H1 (cell line): Measurements from ENCODE around the gene ZFR. TPM values are rescaled to one million over a fixed set of nuclear protein-coding genes. Genes with fewer than 3 reads are reported as not detected.
A peak's percentile ranks its signal among the peaks of the same experiment; 100 is the strongest.
"Not testable (repeated sequence)": the region's sequence is repeated elsewhere in the genome, so short reads cannot be mapped to it uniquely, and the experiment has no call there.

Source experiments
- CTCF ChIA-PET: fragments of 300-600 bp; sonication (Branson Sonifier 250); formaldehyde crosslinking; loops from one replicate; lab custom pipeline; 2021; ENCODE audit not compliant: partially characterized antibody; lab: Charles Lee
- POLR2A ChIA-PET: fragments of 300-600 bp; sonication (Branson Sonifier 250); formaldehyde crosslinking; loops from one replicate; lab custom pipeline; 2021; ENCODE audit warnings: inconsistent platforms; ENCODE audit not compliant: partially characterized antibody; lab: Charles Lee
- DNase-seq, 2 experiments: peaks; one replicate each; pipeline versions ENCODE4 v3.0.0 to v3.0.0-alpha.2; 2010 to 2022; ENCODE audit warnings: low spot score in 2 of 2, low read depth in 1 of 2, mixed read lengths in 1 of 2
- FAIRE-seq: peaks from 2 replicates; lab custom pipeline; 2011; peaks lifted over from hg19 to GRCh38; lab: Jason Lieb, UNC
- H2AFZ ChIP-seq: 2 replicates; pipeline ENCODE4 v1.8.1; 2012; ENCODE audit warnings: low read length, inconsistent platforms
- H2AK5ac ChIP-seq: 2 replicates; pipeline ENCODE4 v1.6.1; 2013; ENCODE audit warnings: low read depth, low read length
- H2BK120ac ChIP-seq: replicated peaks from 2 replicates; pipeline ENCODE3; 2013; ENCODE audit warnings: low read depth, low read length, inconsistent platforms
- H2BK12ac ChIP-seq: 2 replicates; pipeline ENCODE4 v1.6.1; 2013; ENCODE audit warnings: low read depth, low read length
- H2BK15ac ChIP-seq: 2 replicates; pipeline ENCODE4 v1.6.1; 2013; ENCODE audit warnings: low read length
- H2BK20ac ChIP-seq: 2 replicates; pipeline ENCODE4 v1.6.1; 2013; ENCODE audit warnings: low read length
- H2BK5ac ChIP-seq: 2 replicates; pipeline ENCODE4 v1.6.1; 2013; ENCODE audit warnings: low read depth, low read length
- H3K14ac ChIP-seq: 2 replicates; pipeline ENCODE4 v1.6.1; 2013; ENCODE audit warnings: inconsistent platforms; ENCODE audit not compliant: insufficient read length
- H3K18ac ChIP-seq: 2 replicates; pipeline ENCODE4 v1.6.1; 2013; ENCODE audit warnings: low read length; ENCODE audit errors: extremely low read depth
- H3K23ac ChIP-seq: 2 replicates; pipeline ENCODE4 v1.6.1; 2013; ENCODE audit warnings: inconsistent platforms; ENCODE audit not compliant: insufficient read length
- H3K23me2 ChIP-seq: 2 replicates; pipeline ENCODE4 v1.6.1; 2013; ENCODE audit warnings: low read depth, low read length
- H3K27ac ChIP-seq: 2 replicates; pipeline ENCODE4 v1.6.1; 2011; ENCODE audit warnings: low read depth, low read length, inconsistent platforms
- H3K27me3 ChIP-seq, 4 experiments: replicated peaks in 1 of 4; 1 replicate in 1 of 4; 2 replicates in 3 of 4; pipeline versions ENCODE4 v1.6.1 to v1.8.1; 2011 to 2013; ENCODE audit warnings: low read length in 3 of 4, mild to moderate bottlenecking in 3 of 4, inconsistent platforms in 2 of 4, mixed read lengths in 2 of 4, moderate library complexity in 1 of 4; ENCODE audit not compliant: control insufficient read depth in 3 of 4, insufficient read depth in 3 of 4; ENCODE audit errors: extremely low read depth in 1 of 4
- H3K36me3 ChIP-seq, 4 experiments: 2 replicates each; pipeline versions ENCODE4 v1.6.1 to v1.8.1; 2011 to 2013; ENCODE audit warnings: mild to moderate bottlenecking in 4 of 4, low read length in 3 of 4, moderate library complexity in 2 of 4, control low read depth in 1 of 4, inconsistent platforms in 1 of 4; ENCODE audit not compliant: insufficient read depth in 4 of 4, control insufficient read depth in 2 of 4
- H3K4ac ChIP-seq: replicated peaks from 2 replicates; pipeline ENCODE3; 2013; ENCODE audit warnings: low read length, low read depth, mixed read lengths, inconsistent platforms; ENCODE audit not compliant: insufficient read length
- H3K4me1 ChIP-seq, 4 experiments: replicated peaks in 1 of 4; 1 replicate in 1 of 4; 2 replicates in 3 of 4; pipeline versions ENCODE4 v1.6.1 to v1.8.1; 2011 to 2013; ENCODE audit warnings: low read length in 3 of 4, inconsistent platforms in 2 of 4, mixed read lengths in 1 of 4; ENCODE audit not compliant: insufficient read depth in 4 of 4, control insufficient read depth in 3 of 4
- H3K4me2 ChIP-seq, 2 experiments: 2 replicates each; pipeline versions ENCODE4 v1.6.1 to v1.8.1; 2011 to 2013; ENCODE audit warnings: low read depth in 2 of 2, low read length in 2 of 2, control low read depth in 1 of 2, inconsistent platforms in 1 of 2, mild to moderate bottlenecking in 1 of 2; ENCODE audit not compliant: insufficient read depth in 1 of 2
- H3K4me3 ChIP-seq, 4 experiments: fragments of 200-600, 300-600 bp in 1 of 4; sonication (generic), shearing (Covaris generic), sonication (Bioruptor Twin) in 1 of 4; 2 replicates each; pipeline versions ENCODE4 v1.5.1 to v1.8.1; 2011 to 2016; ENCODE audit warnings: low read length in 4 of 4, low read depth in 3 of 4, control low read depth in 2 of 4, inconsistent platforms in 2 of 4, mild to moderate bottlenecking in 2 of 4, mixed read lengths in 1 of 4, moderate library complexity in 1 of 4; ENCODE audit not compliant: insufficient read depth in 2 of 4; ENCODE audit errors: extremely low read depth in 1 of 4
- H3K56ac ChIP-seq: replicated peaks from 2 replicates; pipeline ENCODE3; 2013; ENCODE audit warnings: low read depth, mild to moderate bottlenecking, mixed read lengths, low read length, inconsistent platforms; ENCODE audit not compliant: insufficient read length
- H3K79me1 ChIP-seq: 2 replicates; pipeline ENCODE4 v1.6.1; 2013; ENCODE audit warnings: low read depth, low read length, control low read depth
- H3K79me2 ChIP-seq, 2 experiments: 2 replicates each; pipeline versions ENCODE4 v1.6.1 to v1.8.1; 2012 to 2013; ENCODE audit warnings: low read length in 2 of 2, mild to moderate bottlenecking in 2 of 2, inconsistent platforms in 1 of 2; ENCODE audit not compliant: insufficient read depth in 2 of 2, control insufficient read depth in 1 of 2
- H3K9ac ChIP-seq, 4 experiments: replicated peaks in 1 of 4; 1 replicate in 1 of 4; 2 replicates in 3 of 4; pipeline versions ENCODE4 v1.6.1 to v1.8.1; 2011 to 2013; ENCODE audit warnings: low read depth in 3 of 4, low read length in 3 of 4, control low read depth in 2 of 4, mild to moderate bottlenecking in 2 of 4, moderate library complexity in 2 of 4, inconsistent platforms in 1 of 4; ENCODE audit errors: extremely low read depth in 1 of 4
- H3K9me3 ChIP-seq, 2 experiments: 2 replicates each; pipeline versions ENCODE4 v1.6.1 to v1.8.1; 2012 to 2013; ENCODE audit warnings: mild to moderate bottlenecking in 2 of 2, moderate library complexity in 2 of 2, control low read depth in 1 of 2, inconsistent platforms in 1 of 2, low read depth in 1 of 2, low read length in 1 of 2, mixed read lengths in 1 of 2; ENCODE audit not compliant: insufficient read depth in 2 of 2
- H4K20me1 ChIP-seq, 2 experiments: replicated peaks in 1 of 2; 2 replicates each; pipeline versions ENCODE3 to v1.8.1; 2011 to 2013; ENCODE audit warnings: inconsistent platforms in 2 of 2, low read length in 2 of 2, mild to moderate bottlenecking in 1 of 2; ENCODE audit not compliant: insufficient read depth in 2 of 2, control insufficient read depth in 1 of 2
- H4K5ac ChIP-seq: 2 replicates; pipeline ENCODE4 v1.6.1; 2013; ENCODE audit warnings: low read length, low read depth, mixed read lengths, inconsistent platforms; ENCODE audit not compliant: insufficient read length
- H4K8ac ChIP-seq: 2 replicates; pipeline ENCODE4 v1.8.0; 2013; ENCODE audit warnings: mild to moderate bottlenecking, moderate library complexity, low read length, inconsistent platforms; ENCODE audit not compliant: insufficient read depth; ENCODE audit errors: extremely low read depth
- H4K91ac ChIP-seq: replicated peaks from 2 replicates; pipeline ENCODE3; 2013; ENCODE audit warnings: low read length, mixed read lengths, inconsistent platforms; ENCODE audit not compliant: insufficient read length
- WGBS, 2 experiments: shearing (Covaris generic) in 1 of 2; methylation state at CpG; one replicate each; pipeline versions ENCODE4 v1.1.6 to v1.1.7; 2013 to 2015; ENCODE audit warnings: low lambda C conversion rate in 2 of 2, mixed read lengths in 2 of 2, inconsistent platforms in 1 of 2, low coverage in 1 of 2, missing lambda C conversion rate in 1 of 2; ENCODE audit not compliant: insufficient replicate concordance in 2 of 2, insufficient coverage in 1 of 2, insufficient read length in 1 of 2; ENCODE audit errors: extremely low coverage in 1 of 2, missing lambda C conversion rate in 1 of 2; 5-methylcytosine and 5-hydroxymethylcytosine counted together
- polyA plus RNA-seq, 7 experiments: library from polyadenylated mRNA; depleted of rRNA in 3 of 7; stranded (reverse) in 5 of 7; unstranded in 2 of 7; fragments of >200 nt in 5 of 7; fragments of 200-250 nt in 2 of 7; gene quantifications; 1 replicate in 5 of 7; 2 replicates in 1 of 7; 4 replicates in 1 of 7; pipeline versions ENCODE4 v1.2.1 to v1.2.3, GENCODE V29; 2011 to 2013; ENCODE audit warnings: missing spikeins in 2 of 7, mixed read lengths in 2 of 7
- total RNA-seq: library from RNA; stranded (reverse); fragmentation: NEBNext Ultra II Directional; extraction: Animal tissue kit (Norgen Biotek cat#: 25700); gene quantifications from 2 replicates; pipeline ENCODE4 v1.2.1, GENCODE V29; 2021

Gene ZFR
- total and polyA plus RNA-seq, 2 of the 8 experiments (the other 6 are each of a cell fraction or from before 2014, with no cell fraction given): 68.8 to 92.7 TPM

DNA sequence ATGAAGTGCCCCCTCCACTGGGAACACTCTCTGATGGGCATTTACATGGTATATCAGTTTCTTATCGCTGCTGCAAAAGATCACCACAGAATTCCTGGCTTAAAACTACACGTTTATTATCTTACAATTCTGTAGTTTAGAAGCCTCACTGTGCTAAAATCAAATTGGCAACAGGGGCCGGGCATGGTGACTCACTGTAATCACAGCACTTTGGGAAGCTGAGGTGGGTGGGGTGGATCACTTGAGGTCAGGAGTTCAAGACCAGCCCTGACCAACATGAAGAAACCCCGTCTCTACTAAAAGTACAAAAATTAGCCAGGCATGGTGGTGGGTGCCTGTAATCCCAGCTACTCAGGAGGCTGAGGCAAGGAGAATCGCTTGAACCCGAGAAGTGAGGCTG, 7.8 kb upstream of the ZFR start:
- H2AK5ac ChIP-seq: not testable (repeated sequence)

More for the DNA sequence above, 7.8 kb upstream of the ZFR start:
- H3K27me3 ChIP-seq, H2BK15ac ChIP-seq, POLR2A ChIA-PET, H3K27ac ChIP-seq, H3K23me2 ChIP-seq, H4K91ac ChIP-seq, H2AFZ ChIP-seq, H4K5ac ChIP-seq, H3K4me2 ChIP-seq, H3K9ac ChIP-seq, H3K4me1 ChIP-seq, H2BK5ac ChIP-seq, H3K79me1 ChIP-seq, H3K23ac ChIP-seq, H3K14ac ChIP-seq, H3K4me3 ChIP-seq, H4K8ac ChIP-seq, H3K9me3 ChIP-seq, H3K36me3 ChIP-seq, H3K79me2 ChIP-seq, H2BK120ac ChIP-seq, H3K4ac ChIP-seq, H2BK20ac ChIP-seq, H2BK12ac ChIP-seq, H3K56ac ChIP-seq, H4K20me1 ChIP-seq, FAIRE-seq, H3K18ac ChIP-seq: not testable (repeated sequence)
- CTCF ChIA-PET: interaction anchor here (1.2 to 3.4 kb wide), 4 partner anchors 13 to 138 kb away, joined by 3 to 20 read pairs (median 8); no protein-coding TSS in a partner anchor
- 90% methylated on average over 6 of the region's 6 CpGs; no CpG with 5 or more reads in 1 of the 2 experiments for WGBS, 2 experiments
- DNase-seq: peak in 1 of 2 experiments; percentile 6
